Gastroesophageal sphincter (tissue), 4 donors: ENCODE data around the gene SERP2. TPM values are rescaled to one million over a fixed set of nuclear protein-coding genes. Genes with fewer than 3 reads are reported as not detected.

Source experiments
- ATAC-seq: fragments of 150-250 bp; one replicate; pipeline ENCODE4 v1.9.1; 2016; ENCODE audit warnings: mild to moderate bottlenecking, moderate library complexity
- H3K27ac ChIP-seq, 4 donors: fragments of 200-600 bp; sonication (generic) in 3 of 4; 1 replicate in 3 of 4; 2 replicates in 1 of 4; pipeline ENCODE4 v1.5.1; 2016 to 2019
- H3K27me3 ChIP-seq: fragments of 200-600 bp; sonication (generic); one replicate; pipeline ENCODE4 v1.5.1; 2019
- H3K36me3 ChIP-seq, 2 donors: fragments of 200-600 bp; sonication (generic); one replicate each; pipeline ENCODE4 v1.5.1; 2019; ENCODE audit warnings: control low read depth in 1 of 2
- H3K4me1 ChIP-seq, 3 donors: fragments of 200-600 bp; sonication (generic); 1 replicate in 2 of 3; 2 replicates in 1 of 3; pipeline ENCODE4 v1.5.1; 2016 to 2019; ENCODE audit warnings: control low read depth in 2 of 3
- H3K4me3 ChIP-seq, 2 donors: fragments of 200-600 bp; sonication (generic); one replicate each; pipeline ENCODE4 v1.5.1; 2019; ENCODE audit warnings: mild to moderate bottlenecking in 1 of 2, moderate library complexity in 1 of 2
- H3K9me3 ChIP-seq, 3 donors: fragments of 200-600 bp; sonication (generic); one replicate each; pipeline ENCODE4 v1.5.1; 2017 to 2019; ENCODE audit warnings: control low read depth in 2 of 3
- CTCF ChIP-seq, 4 experiments: fragments of 200-600 bp in 2 of 4; fragments of 450-650 bp in 2 of 4; sonication (generic) in 1 of 4; IDR thresholded peaks; one replicate each; pipeline ENCODE4 v1.5.1; 2017 to 2019; ENCODE audit warnings: antibody characterized with exemption in 4 of 4, mild to moderate bottlenecking in 2 of 4, moderate library complexity in 2 of 4
- EP300 ChIP-seq: sonication (generic); formaldehyde crosslinking; IDR thresholded peaks from one replicate; pipeline ENCODE4 v1.6.1; 2017; ENCODE audit warnings: antibody characterized with exemption, mild to moderate bottlenecking
- POLR2A ChIP-seq, 2 donors: fragments of 450-650 bp; IDR thresholded peaks; one replicate each; pipeline ENCODE4 v1.6.1; 2017; ENCODE audit warnings: antibody characterized with exemption in 2 of 2, mild to moderate bottlenecking in 2 of 2, moderate library complexity in 1 of 2
- POLR2AphosphoS5 ChIP-seq: sonication (generic); formaldehyde crosslinking; IDR thresholded peaks from one replicate; pipeline ENCODE4 v1.6.1; 2017; ENCODE audit warnings: antibody characterized with exemption
- WGBS, 2 donors: methylation state at CpG; one replicate each; pipeline ENCODE4 v1.1.5; 2018; ENCODE audit warnings: low coverage in 1 of 2; 5-methylcytosine and 5-hydroxymethylcytosine counted together
- total RNA-seq, 4 donors: library from RNA; depleted of rRNA; stranded (reverse); fragments of >200 nt; gene quantifications; one replicate each; pipeline ENCODE4 v1.1.0, GENCODE V29; 2016

Gene SERP2
- total RNA-seq, 4 donors from 2014 or later, result 6.9 to 15.6 (median 11.5) TPM

GRCh38 chr13:44363631-44364344 is 9.8 kb upstream of the SERP2 start:
- no peak for ATAC-seq
- no peak for TF ChIP-seq POLR2AphosphoS5
- no peak for TF ChIP-seq POLR2A (IDR thresholded peaks at IDR 0.05)
- no peak for TF ChIP-seq CTCF (IDR thresholded peaks at IDR 0.05)
- no peak for TF ChIP-seq EP300
- peaks cover 0 to 10% (median 0%) of the 10 kb centered on the region in 3 donors for H3K4me1 ChIP-seq
- H3K9me3 ChIP-seq, result no peaks in the 10 kb centered on the region
- WGBS, 2 donors, result 54 to 56% methylated on average over 9 to 10 of the region's 11 CpGs
- H3K27me3 ChIP-seq, result no peaks in the 10 kb centered on the region
- no peaks in the 10 kb centered on the region for H3K36me3 ChIP-seq
- H3K4me3 ChIP-seq, result no peak overlapping the region
- H3K27ac ChIP-seq, result no peak overlapping the region

- Histone ChIP-seq H3K27me3 (no peaks in the 10 kb centered on the region), H3K27ac (no peak overlapping the region), H3K4me3 (no peak overlapping the region), H3K9me3 (no peaks in the 10 kb centered on the region), H3K36me3 (no peaks in the 10 kb centered on the region), H3K4me1 (peaks cover 0 to 10% (median 0%) of the 10 kb centered on the region in 3 donors)
- WGBS, 2 donors, result 78 to 83% methylated on average over 2 to 3 of the region's 6 CpGs
- no peak for ATAC-seq
- TF ChIP-seq POLR2A (IDR thresholded peaks at IDR 0.05), result no peak
- TF ChIP-seq POLR2AphosphoS5, result no peak
- TF ChIP-seq EP300, result no peak
- no peak for TF ChIP-seq CTCF (IDR thresholded peaks at IDR 0.05)
These were observed 9.2 kb upstream of the SERP2 start for GRCh38 chr13:44364345-44365000.

GRCh38 chr13:44365008-44365407 is 8.6 kb upstream of the SERP2 start:
- WGBS, 2 donors, result 78 to 96% methylated on average over 2 to 3 of the region's 3 CpGs
- H3K4me3 ChIP-seq, result no peak overlapping the region
- TF ChIP-seq POLR2AphosphoS5 (no peak), EP300 (no peak), CTCF (IDR thresholded peaks at IDR 0.05) (no peak), POLR2A (IDR thresholded peaks at IDR 0.05) (no peak)

GRCh38 chr13:44365899-44366298 is 7.7 kb upstream of the SERP2 start:
- TF ChIP-seq POLR2AphosphoS5 (no peak), POLR2A (IDR thresholded peaks at IDR 0.05) (no peak), EP300 (no peak), CTCF (IDR thresholded peaks at IDR 0.05) (no peak)
- Histone ChIP-seq H3K9me3 (no peaks in the 10 kb centered on the region), H3K27ac (no peak overlapping the region), H3K36me3 (no peaks in the 10 kb centered on the region), H3K4me3 (no peak overlapping the region), H3K4me1 (peaks cover 0 to 10% (median 0%) of the 10 kb centered on the region in 3 donors), H3K27me3 (no peaks in the 10 kb centered on the region)
- ATAC-seq, result no peak
- 81 to 92% methylated on average over 2 to 3 of the region's 3 CpGs for WGBS, 2 donors

More at GRCh38 chr13:44365008-44365407, 8.6 kb upstream of the SERP2 start:
- Histone ChIP-seq H3K27ac (no peak overlapping the region), H3K4me1 (peaks cover 0 to 10% (median 0%) of the 10 kb centered on the region in 3 donors), H3K36me3 (no peaks in the 10 kb centered on the region), H3K9me3 (no peaks in the 10 kb centered on the region), H3K27me3 (no peaks in the 10 kb centered on the region)
- no peak for ATAC-seq
